ENCODE measurements around the gene ABCC11. TPM values are rescaled to one million over a fixed set of nuclear protein-coding genes. Genes with fewer than 3 reads are reported as not detected.

Gene ABCC11
- total and polyA plus RNA-seq, 2 of the 13 experiments (the other 11 are each of a cell fraction or from before 2014, with no cell fraction given) = 1.0 to 1.4 TPM

GRCh38 chr16:48250520-48251278 lies 3.4 kb upstream of the ABCC11 start:
- Histone ChIP-seq H4K20me1 (ENCODE audit: insufficient read depth, low read length) (peaks cover 2% of the 10 kb centered on the region; the same call in 1 of the 2 replicates), H3K27ac (ENCODE audit: extremely low read length, insufficient read depth, low read length) (no peak overlapping the region), H3K4me2 (ENCODE audit: low read depth, low read length) (no peak overlapping the region), H3K27me3 (ENCODE audit: control insufficient read depth in 1 of 2, insufficient read depth in 2 of 2, low read length in 2 of 2) (no peaks in the 10 kb centered on the region), H3K9ac (ENCODE audit: insufficient read depth, low read depth, low read length) (no peak overlapping the region), H3K79me2 (ENCODE audit: insufficient read depth, low read length) (peaks cover 52% of the 10 kb centered on the region), H3K9me3 (ENCODE audit: low read length) (no peaks in the 10 kb centered on the region), H3K4me1 (ENCODE audit: insufficient read depth, low read length) (peaks cover 21% of the 10 kb centered on the region), H3K36me3 (replicated peaks in 1 of 2; ENCODE audit: control insufficient read depth in 1 of 2, insufficient read depth in 2 of 2, low read length in 2 of 2) (peaks cover 13 to 38% of the 10 kb centered on the region in 2 experiments), H3K4me3 (replicated peaks in 1 of 3; ENCODE audit: insufficient read depth in 1 of 3, low read depth in 2 of 3, low read length in 3 of 3) (no peak overlapping the region), H2AFZ (ENCODE audit: low read length) (no peak overlapping the region)
- WGBS (ENCODE audit: low lambda C conversion rate) = 98% methylated on average over 5 of the region's 5 CpGs
- TF ChIP-seq MAFF (IDR thresholded peaks at IDR 0.05; ENCODE audit: low read depth, low read length) (no peak), MXD4 (CRISPR knock-in tag; IDR thresholded peaks at IDR 0.05) (no peak), HNRNPUL1 (IDR thresholded peaks at IDR 0.05; ENCODE audit: low read depth, low read length) (no peak), ISX (CRISPR knock-in tag; conservative IDR thresholded peaks at IDR 0.05) (no peak), AGO1 (IDR thresholded peaks at IDR 0.05; ENCODE audit: low read depth, low read length, poor library complexity, severe bottlenecking) (no peak), ZSCAN22 (CRISPR knock-in tag; IDR thresholded peaks at IDR 0.05) (no peak)
- TF ChIP-seq, protein P1, sequence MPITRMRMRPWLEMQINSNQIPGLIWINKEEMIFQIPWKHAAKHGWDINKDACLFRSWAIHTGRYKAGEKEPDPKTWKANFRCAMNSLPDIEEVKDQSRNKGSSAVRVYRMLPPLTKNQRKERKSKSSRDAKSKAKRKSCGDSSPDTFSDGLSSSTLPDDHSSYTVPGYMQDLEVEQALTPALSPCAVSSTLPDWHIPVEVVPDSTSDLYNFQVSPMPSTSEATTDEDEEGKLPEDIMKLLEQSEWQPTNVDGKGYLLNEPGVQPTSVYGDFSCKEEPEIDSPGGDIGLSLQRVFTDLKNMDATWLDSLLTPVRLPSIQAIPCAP (CRISPR knock-in tag; IDR thresholded peaks at IDR 0.05; ENCODE audit: low read depth) = no peak
- no peak for DNase-seq (ENCODE audit: low spot score)
- intact Hi-C loops (cut with micrococcal nuclease; ENCODE audit: unreplicated experiment) = no loop called here
- POLR2A ChIA-PET = no interaction called here
- in situ Hi-C loops (cut with HindIII; ENCODE audit: extremely low pct_ligation_motif_present, low pct_unique_long_range_greater_than_20kb) = no loop called here
- BruUV-seq (replicated peaks) = no TSS peak
- no peak for ATAC-seq
- FAIRE-seq = no peak
- CTCF ChIA-PET (ENCODE audit: low intra/inter-chr PET ratio, low total read pairs) = no interaction called here

Data from HepG2 (cell line).